Osteocyte (in vitro differentiated cells): ENCODE results near the gene SCARB1. TPM values are rescaled to one million over a fixed set of nuclear protein-coding genes. Genes with fewer than 3 reads are reported as not detected.

ENCODE experiments used
- DNase-seq: peaks from one replicate; pipeline ENCODE4 v3.0.0; 2021; ENCODE audit warnings: mixed read lengths; ENCODE audit not compliant: unreplicated experiment; ENCODE audit errors: extremely low spot score
- H3K27ac Mint-ChIP-seq: one replicate; pipeline ENCODE4 v1.8.0; 2021; ENCODE audit warnings: mild to moderate bottlenecking, mixed read lengths; ENCODE audit not compliant: unreplicated experiment
- H3K27me3 Mint-ChIP-seq: one replicate; pipeline ENCODE4 v1.8.0; 2021; ENCODE audit warnings: mixed read lengths; ENCODE audit not compliant: unreplicated experiment
- H3K36me3 Mint-ChIP-seq: one replicate; pipeline ENCODE4 v1.8.0; 2021; ENCODE audit warnings: mixed read lengths; ENCODE audit not compliant: unreplicated experiment
- H3K4me1 Mint-ChIP-seq: one replicate; pipeline ENCODE4 v1.8.0; 2021; ENCODE audit warnings: mixed read lengths; ENCODE audit not compliant: unreplicated experiment
- H3K4me3 Mint-ChIP-seq: one replicate; pipeline ENCODE4 v1.8.0; 2021; ENCODE audit warnings: mild to moderate bottlenecking, moderate library complexity, mixed read lengths; ENCODE audit not compliant: unreplicated experiment
- H3K9me3 Mint-ChIP-seq: one replicate; pipeline ENCODE4 v1.8.0; 2021; ENCODE audit warnings: mixed read lengths; ENCODE audit not compliant: unreplicated experiment
- total RNA-seq: library from RNA; stranded (reverse); gene quantifications from 2 replicates; pipeline ENCODE4 v1.2.1, GENCODE V29; 2021
- TF ChIP-seq, protein P1 (sequence below): fragments of 200-600 bp; sonication (generic); IDR thresholded peaks from 2 replicates; pipeline ENCODE4 v1.5.0; 2021; ENCODE audit warnings: antibody characterized with exemption, mild to moderate bottlenecking, moderate library complexity

SCARB1 gene
- total RNA-seq, 1 donor from 2014 or later = 27.1 TPM

DNA sequence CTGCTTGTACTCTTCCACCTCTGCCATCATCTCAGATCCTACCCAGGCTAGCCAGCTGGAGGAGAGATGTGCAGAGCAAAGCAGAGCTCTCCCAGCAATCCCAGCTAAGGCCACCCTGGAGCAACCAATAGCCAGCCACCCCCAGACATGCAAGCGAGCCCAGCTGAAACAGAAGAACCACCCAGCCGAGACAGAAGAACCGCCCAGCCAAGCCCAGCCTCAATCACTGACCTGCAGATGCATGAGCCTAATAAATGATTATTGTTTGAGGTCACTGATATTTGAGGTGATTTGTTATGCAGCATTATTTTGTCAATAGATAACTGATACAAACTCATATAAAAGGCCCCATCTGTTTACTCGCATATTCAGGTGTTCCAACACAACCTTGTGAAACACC is 106.3 kb downstream of the SCARB1 start:
- DNase-seq = no peak

DNA sequence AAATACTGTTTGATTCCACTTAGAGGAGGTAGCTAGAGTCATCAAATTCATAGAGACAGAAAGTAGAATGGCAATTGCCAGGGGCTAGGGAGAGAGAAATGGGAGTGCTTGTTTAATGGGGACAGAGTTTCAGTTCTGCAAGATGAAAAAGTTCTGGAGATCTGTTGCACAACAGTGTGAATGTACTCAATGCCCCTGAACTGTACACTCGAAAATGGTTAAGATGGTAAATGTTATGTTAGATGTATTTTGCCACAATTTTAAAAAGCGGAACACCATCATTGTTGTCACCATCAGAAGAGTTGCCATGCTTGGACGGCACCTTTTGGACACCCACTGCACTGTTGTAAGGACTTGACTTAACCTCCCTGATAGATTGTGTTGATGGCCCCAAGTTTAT is 106.9 kb downstream of the SCARB1 start:
- DNase-seq = no peak
- Mint-ChIP-seq H3K9me3 (peaks cover 5% of the 10 kb centered on the region), H3K4me1 (peaks cover 46% of the 10 kb centered on the region), H3K27me3 (peaks cover 3% of the 10 kb centered on the region), H3K4me3 (no peak overlapping the region), H3K36me3 (no peaks in the 10 kb centered on the region), H3K27ac (no peak overlapping the region)
- TF ChIP-seq, protein P1, sequence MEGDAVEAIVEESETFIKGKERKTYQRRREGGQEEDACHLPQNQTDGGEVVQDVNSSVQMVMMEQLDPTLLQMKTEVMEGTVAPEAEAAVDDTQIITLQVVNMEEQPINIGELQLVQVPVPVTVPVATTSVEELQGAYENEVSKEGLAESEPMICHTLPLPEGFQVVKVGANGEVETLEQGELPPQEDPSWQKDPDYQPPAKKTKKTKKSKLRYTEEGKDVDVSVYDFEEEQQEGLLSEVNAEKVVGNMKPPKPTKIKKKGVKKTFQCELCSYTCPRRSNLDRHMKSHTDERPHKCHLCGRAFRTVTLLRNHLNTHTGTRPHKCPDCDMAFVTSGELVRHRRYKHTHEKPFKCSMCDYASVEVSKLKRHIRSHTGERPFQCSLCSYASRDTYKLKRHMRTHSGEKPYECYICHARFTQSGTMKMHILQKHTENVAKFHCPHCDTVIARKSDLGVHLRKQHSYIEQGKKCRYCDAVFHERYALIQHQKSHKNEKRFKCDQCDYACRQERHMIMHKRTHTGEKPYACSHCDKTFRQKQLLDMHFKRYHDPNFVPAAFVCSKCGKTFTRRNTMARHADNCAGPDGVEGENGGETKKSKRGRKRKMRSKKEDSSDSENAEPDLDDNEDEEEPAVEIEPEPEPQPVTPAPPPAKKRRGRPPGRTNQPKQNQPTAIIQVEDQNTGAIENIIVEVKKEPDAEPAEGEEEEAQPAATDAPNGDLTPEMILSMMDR = no peak

More for the DNA sequence above, 106.3 kb downstream of the SCARB1 start:
- Mint-ChIP-seq H3K36me3 (no peaks in the 10 kb centered on the region), H3K9me3 (peaks cover 5% of the 10 kb centered on the region), H3K27me3 (peaks cover 3% of the 10 kb centered on the region), H3K4me3 (no peak overlapping the region), H3K4me1 (peaks cover 49% of the 10 kb centered on the region), H3K27ac (no peak overlapping the region)
- TF ChIP-seq, protein P1 = no peak

DNA sequence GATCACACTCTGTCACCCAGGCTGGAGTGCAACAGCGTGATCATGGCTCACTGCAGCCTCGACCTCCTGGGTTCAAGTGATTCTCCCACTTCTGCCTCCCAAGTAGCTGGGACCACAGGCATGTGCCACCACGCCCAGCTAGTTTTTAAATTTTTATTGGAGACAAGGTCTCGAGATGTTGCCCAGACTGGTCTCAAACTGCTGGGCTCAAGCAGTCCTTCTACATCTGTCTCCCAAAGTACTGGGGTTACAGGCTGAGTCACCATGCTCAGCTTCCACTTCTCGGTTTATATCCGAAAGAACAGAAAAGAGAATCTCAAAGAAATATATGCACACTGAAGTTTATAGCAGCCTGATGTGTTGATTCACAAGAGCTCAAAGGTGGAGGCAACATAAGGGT is 107.5 kb downstream of the SCARB1 start:
- H3K9me3 Mint-ChIP-seq = peaks cover 5% of the 10 kb centered on the region
- no peak overlapping the region for H3K4me3 Mint-ChIP-seq
- no peak overlapping the region for H3K27ac Mint-ChIP-seq
- peaks cover 3% of the 10 kb centered on the region for H3K27me3 Mint-ChIP-seq
- H3K4me1 Mint-ChIP-seq = peaks cover 43% of the 10 kb centered on the region
- TF ChIP-seq, protein P1 = no peak
- no peak for DNase-seq
- H3K36me3 Mint-ChIP-seq = no peaks in the 10 kb centered on the region

DNA sequence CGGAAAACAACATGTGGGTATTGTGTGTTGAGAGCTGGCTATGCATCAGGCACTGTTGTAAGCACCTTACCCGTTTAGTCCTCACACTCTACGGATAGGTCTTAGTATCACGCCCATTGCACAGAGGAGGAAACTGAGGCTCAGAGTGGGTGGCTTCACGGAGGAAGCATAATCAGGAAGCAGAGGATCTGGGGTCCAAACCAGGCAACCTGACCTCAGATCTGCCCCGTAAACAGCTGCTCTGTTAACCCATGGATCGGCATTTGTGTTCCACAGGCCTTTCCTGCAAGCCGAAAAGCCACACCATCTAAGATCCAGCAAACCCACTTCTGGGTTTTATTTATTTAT is 107.9 kb downstream of the SCARB1 start:
- peak overlapping the region; percentile 90 for H3K27ac Mint-ChIP-seq

DNA sequence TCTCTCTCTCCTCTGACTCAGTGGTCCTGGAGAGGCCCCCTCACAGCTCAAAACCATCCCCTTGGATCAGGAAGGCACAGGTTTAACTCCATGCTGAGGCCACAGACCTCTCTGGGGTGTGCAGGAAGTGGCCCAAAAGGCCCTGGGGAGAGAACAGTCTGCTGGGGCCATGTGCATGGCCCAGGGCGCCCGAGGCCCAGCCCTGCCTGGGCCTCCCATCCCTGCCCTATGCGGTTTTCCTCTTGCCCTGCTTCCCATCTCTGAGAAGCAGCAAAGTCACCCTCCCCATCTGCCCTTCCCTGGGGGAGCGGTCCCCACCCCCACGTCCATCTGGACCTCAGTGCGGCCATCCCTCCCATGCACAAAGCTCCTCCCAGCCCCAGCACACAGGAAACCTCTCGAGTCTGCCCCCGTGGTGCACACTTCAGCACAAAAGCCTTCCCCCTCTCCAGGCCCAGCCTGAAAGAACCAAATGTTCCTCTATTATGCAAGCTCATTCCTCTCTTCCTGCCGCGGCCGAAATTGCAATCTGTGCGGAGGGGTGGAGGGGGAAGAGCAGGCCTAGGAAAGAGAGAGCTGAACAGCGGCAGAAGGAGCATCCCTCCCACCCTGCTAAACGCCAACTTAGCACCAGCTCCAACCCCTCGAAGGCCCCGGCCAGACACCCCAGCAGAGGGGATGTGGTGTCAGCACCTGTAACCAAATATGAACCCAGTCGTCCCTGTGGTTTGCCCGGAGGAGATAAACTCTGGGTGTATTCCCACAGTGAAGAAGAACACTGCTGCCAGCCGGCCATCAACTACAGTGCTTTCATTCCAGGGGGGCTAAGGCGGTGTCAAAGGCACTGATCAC is 108.5 kb downstream of the SCARB1 start:
- peak overlapping the region; percentile 90 for H3K27ac Mint-ChIP-seq
- peaks cover 5% of the 10 kb centered on the region for H3K9me3 Mint-ChIP-seq
- H3K4me1 Mint-ChIP-seq = peaks cover 41% of the 10 kb centered on the region
- H3K36me3 Mint-ChIP-seq = no peaks in the 10 kb centered on the region
- TF ChIP-seq, protein P1 = no peak
- H3K4me3 Mint-ChIP-seq = peak overlapping the region; percentile 11
- H3K27me3 Mint-ChIP-seq = peaks cover under 1% of the 10 kb centered on the region
- DNase-seq = peak; percentile 87

More for the DNA sequence above, 107.9 kb downstream of the SCARB1 start:
- peaks cover 5% of the 10 kb centered on the region for H3K9me3 Mint-ChIP-seq
- no peak overlapping the region for H3K4me3 Mint-ChIP-seq
- H3K36me3 Mint-ChIP-seq = no peaks in the 10 kb centered on the region
- peaks cover 3% of the 10 kb centered on the region for H3K27me3 Mint-ChIP-seq
- no peak for DNase-seq
- TF ChIP-seq, protein P1 = no peak
- H3K4me1 Mint-ChIP-seq = peaks cover 43% of the 10 kb centered on the region
